IMR-90 (cell line): Measurements from ENCODE around the gene FOXO1. TPM values are rescaled to one million over a fixed set of nuclear protein-coding genes. Genes with fewer than 3 reads are reported as not detected.

ENCODE experiments used
- ATAC-seq: fragments of 200-7000 bp; cut with Tn5 transposase; 2 replicates; pipeline ENCODE4 v1.9.1; 2020; ENCODE audit warnings: low read depth, mild to moderate bottlenecking, moderate library complexity
- BruUV-seq: library from RNA; stranded (reverse); fragments of 400-500 nt; replicated peaks from 2 replicates; lab custom pipeline; 2021; lab: Mats Ljungman, UMichigan
- CTCF ChIA-PET: fragments of 300-600 bp; formaldehyde crosslinking; extraction: SDS; loops from one replicate; lab custom pipeline; 2021; ENCODE audit warnings: antibody characterized with exemption; lab: Yijun Ruan, JAX
- POLR2A ChIA-PET: fragments of 300-600 bp; sonication (Branson Sonifier 250); formaldehyde crosslinking; loops from one replicate; lab custom pipeline; 2022; ENCODE audit warnings: antibody characterized with exemption; ENCODE audit not compliant: unreplicated experiment; lab: Charles Lee
- DNase-seq: peaks from one replicate; pipeline ENCODE4 v3.0.0; 2013
- H2AFZ ChIP-seq: replicated peaks from 2 replicates; pipeline ENCODE3; 2013; ENCODE audit warnings: low read length, mild to moderate bottlenecking; ENCODE audit not compliant: poor library complexity
- H2AK5ac ChIP-seq: 2 replicates; pipeline ENCODE4 v1.6.1; 2013; ENCODE audit warnings: low read depth, low read length, inconsistent platforms
- H2AK9ac ChIP-seq: replicated peaks from 2 replicates; pipeline ENCODE3; 2013; ENCODE audit warnings: mild to moderate bottlenecking, low read depth, low read length, moderate library complexity; ENCODE audit not compliant: poor library complexity
- H2BK120ac ChIP-seq: 2 replicates; pipeline ENCODE4 v1.6.1; 2013; ENCODE audit warnings: low read depth, low read length, inconsistent platforms
- H2BK15ac ChIP-seq: 3 replicates; pipeline ENCODE4 v1.6.1; 2013; ENCODE audit warnings: low read depth, low read length, inconsistent platforms
- H2BK20ac ChIP-seq: 2 replicates; pipeline ENCODE4 v1.6.1; 2013; ENCODE audit warnings: low read depth, mild to moderate bottlenecking, inconsistent platforms, low read length, moderate library complexity
- H2BK5ac ChIP-seq: 2 replicates; pipeline ENCODE4 v1.6.1; 2013; ENCODE audit warnings: mild to moderate bottlenecking, low read depth, low read length, inconsistent platforms; ENCODE audit not compliant: poor library complexity, severe bottlenecking
- H3K14ac ChIP-seq: replicated peaks from 2 replicates; pipeline ENCODE4 v1.6.1; 2013; ENCODE audit warnings: low read depth, low read length, inconsistent platforms
- H3K18ac ChIP-seq: 2 replicates; pipeline ENCODE4 v1.6.1; 2013; ENCODE audit warnings: low read depth, low read length, control low read depth
- H3K23ac ChIP-seq: 2 replicates; pipeline ENCODE4 v1.6.1; 2013; ENCODE audit warnings: low read depth, low read length, inconsistent platforms
- H3K27ac ChIP-seq: 2 replicates; pipeline ENCODE4 v1.5.1; 2013; ENCODE audit warnings: mild to moderate bottlenecking, control low read depth, low read length; ENCODE audit not compliant: insufficient read depth
- H3K27me3 ChIP-seq: 2 replicates; pipeline ENCODE4 v1.6.1; 2013; ENCODE audit warnings: low read length; ENCODE audit not compliant: control insufficient read depth, insufficient read depth
- H3K36me3 ChIP-seq: 2 replicates; pipeline ENCODE4 v1.6.1; 2013; ENCODE audit warnings: low read length, mixed read lengths; ENCODE audit not compliant: control insufficient read depth, insufficient read depth
- H3K4ac ChIP-seq: 2 replicates; pipeline ENCODE4 v1.6.1; 2013; ENCODE audit warnings: low read depth, low read length, inconsistent platforms
- H3K4me1 ChIP-seq: 2 replicates; pipeline ENCODE4 v1.6.1; 2013; ENCODE audit warnings: low read length, mixed read lengths; ENCODE audit not compliant: control insufficient read depth, insufficient read depth
- H3K4me2 ChIP-seq: 2 replicates; pipeline ENCODE4 v1.6.1; 2013; ENCODE audit warnings: low read depth, mild to moderate bottlenecking, control low read depth, low read length, moderate library complexity
- H3K4me3 ChIP-seq: 2 replicates; pipeline ENCODE4 v1.5.1; 2013; ENCODE audit warnings: low read depth, mild to moderate bottlenecking, control low read depth, low read length, moderate library complexity; ENCODE audit not compliant: insufficient read depth
- H3K56ac ChIP-seq: 2 replicates; pipeline ENCODE4 v1.6.1; 2013; ENCODE audit warnings: low read length, inconsistent platforms; ENCODE audit not compliant: insufficient read depth; ENCODE audit errors: extremely low read depth
- H3K79me1 ChIP-seq, 2 experiments: 2 replicates each; pipeline ENCODE4 v1.6.1; 2013; ENCODE audit warnings: low read length in 2 of 2, inconsistent platforms in 1 of 2, low read depth in 1 of 2
- H3K9ac ChIP-seq: 2 replicates; pipeline ENCODE4 v1.6.1; 2013; ENCODE audit warnings: low read depth, low read length, control low read depth
- H3K9me1 ChIP-seq: 2 replicates; pipeline ENCODE4 v1.6.1; 2013; ENCODE audit warnings: low read length, inconsistent platforms; ENCODE audit not compliant: insufficient read depth
- H3K9me3 ChIP-seq: 2 replicates; pipeline ENCODE4 v1.6.1; 2013; ENCODE audit warnings: low read length; ENCODE audit not compliant: control insufficient read depth, insufficient read depth
- H4K20me1 ChIP-seq: 2 replicates; pipeline ENCODE4 v1.6.1; 2013; ENCODE audit warnings: low read length, inconsistent platforms; ENCODE audit not compliant: insufficient read depth
- H4K5ac ChIP-seq: 2 replicates; pipeline ENCODE4 v1.6.1; 2013; ENCODE audit warnings: mild to moderate bottlenecking, low read depth, low read length, control low read depth
- H4K8ac ChIP-seq, 2 experiments: 2 replicates each; pipeline ENCODE4 v1.6.1; 2013; ENCODE audit warnings: low read depth in 2 of 2, low read length in 2 of 2, control low read depth in 1 of 2, inconsistent platforms in 1 of 2
- H4K91ac ChIP-seq: 2 replicates; pipeline ENCODE4 v1.6.1; 2013; ENCODE audit warnings: low read depth, low read length, inconsistent platforms; ENCODE audit not compliant: insufficient read depth
- BHLHE40 ChIP-seq: fragments of 150-350 bp; IDR thresholded peaks from 2 replicates; pipeline ENCODE4 v1.6.1; 2016; ENCODE audit warnings: mild to moderate bottlenecking, low read depth, low read length
- CEBPB ChIP-seq: IDR thresholded peaks from 2 replicates; pipeline ENCODE4 v1.6.1; 2012; ENCODE audit warnings: low read depth, low read length, improper control_type of control experiment
- CHD1 ChIP-seq: IDR thresholded peaks from 2 replicates; pipeline ENCODE4 v1.6.1; 2012; ENCODE audit warnings: low read depth, low read length, improper control_type of control experiment
- FOS ChIP-seq: fragments of 150-350 bp; IDR thresholded peaks from 2 replicates; pipeline ENCODE4 v1.6.1; 2016; ENCODE audit warnings: low read depth, low read length
- MAFK ChIP-seq: IDR thresholded peaks from 2 replicates; pipeline ENCODE4 v1.6.1; 2012; ENCODE audit warnings: low read depth, low read length, improper control_type of control experiment
- MAZ ChIP-seq: IDR thresholded peaks from 2 replicates; pipeline ENCODE4 v1.6.1; 2012; ENCODE audit warnings: low read depth, mild to moderate bottlenecking, low read length, improper control_type of control experiment, moderate library complexity, borderline replicate concordance
- MXI1 ChIP-seq: IDR thresholded peaks from 2 replicates; pipeline ENCODE4 v1.6.1; 2012; ENCODE audit warnings: low read depth, mild to moderate bottlenecking, low read length, moderate library complexity, borderline replicate concordance
- NFE2L2 ChIP-seq: fragments of 150-350 bp; IDR thresholded peaks from 2 replicates; pipeline ENCODE4 v1.6.1; 2016; ENCODE audit warnings: low read depth, mild to moderate bottlenecking, low read length
- POLR2A ChIP-seq: IDR thresholded peaks from 2 replicates; pipeline ENCODE4 v1.6.1; 2012; ENCODE audit warnings: mild to moderate bottlenecking, low read depth, low read length
- RAD21 ChIP-seq: IDR thresholded peaks from 2 replicates; pipeline ENCODE4 v1.6.1; 2012; ENCODE audit warnings: low read length, improper control_type of control experiment
- RCOR1 ChIP-seq: IDR thresholded peaks from 2 replicates; pipeline ENCODE4 v1.6.1; 2012; ENCODE audit warnings: mild to moderate bottlenecking, low read length, improper control_type of control experiment; ENCODE audit not compliant: insufficient replicate concordance
- RFX5 ChIP-seq: IDR thresholded peaks from 2 replicates; pipeline ENCODE4 v1.8.0; 2012; ENCODE audit warnings: low read depth, mild to moderate bottlenecking, low read length, moderate library complexity
- SMC3 ChIP-seq: fragments of 150-350 bp; IDR thresholded peaks from 2 replicates; pipeline ENCODE4 v1.6.1; 2016; ENCODE audit warnings: low read depth, mild to moderate bottlenecking, antibody characterized with exemption, low read length, moderate library complexity
- WGBS, 2 experiments: methylation state at CpG; one replicate each; pipeline versions ENCODE4 v1.1.5 to v1.1.7; 2013; ENCODE audit warnings: missing lambda C conversion rate in 2 of 2; ENCODE audit not compliant: insufficient read length in 1 of 2; ENCODE audit errors: extremely low coverage in 2 of 2; 5-methylcytosine and 5-hydroxymethylcytosine counted together
- dilution Hi-C: fragments of 300-500 bp; cut with HindIII; formaldehyde crosslinking; loops from one replicate; pipeline ENCODE4 v1.14.3; 2018; ENCODE audit warnings: low sequenced_read_pairs; ENCODE audit not compliant: unreplicated experiment
- in situ Hi-C: fragments of 300-500 bp; cut with MboI; formaldehyde crosslinking; loops from 3 replicates; pipeline ENCODE4 v1.14.3; 2019; ENCODE audit warnings: low sequenced_read_pairs, inconsistent platforms, mixed read lengths
- intact Hi-C: fragments of 100-400 bp; cut with micrococcal nuclease; formaldehyde crosslinking; loops from 2 replicates; pipeline ENCODE4 v1.10.0; 2022
- polyA plus RNA-seq, 3 experiments: library from polyadenylated mRNA; depleted of rRNA; stranded (reverse); fragments of >200 nt; gene quantifications; 2 replicates each; pipeline ENCODE4 v1.2.3, GENCODE V29; 2012; ENCODE audit warnings: low replicate concordance in 1 of 3
- total RNA-seq: library from RNA; depleted of rRNA; stranded (reverse); fragments of >200 nt; gene quantifications from 2 replicates; pipeline ENCODE4 v1.2.3, GENCODE V29; 2012
- TF ChIP-seq, protein P1 (sequence below): fragments of 150-350 bp; IDR thresholded peaks from 2 replicates; pipeline ENCODE4 v1.6.1; 2017; ENCODE audit warnings: mild to moderate bottlenecking, antibody characterized with exemption, low read length, low read depth
- TF ChIP-seq, protein P2 (sequence below): fragments of 150-350 bp; IDR thresholded peaks from 2 replicates; pipeline ENCODE4 v1.6.1; 2016; ENCODE audit warnings: low read depth, mild to moderate bottlenecking, low read length, moderate library complexity, borderline replicate concordance
- TF ChIP-seq, protein P3 (sequence below): conservative IDR thresholded peaks from 2 replicates; pipeline ENCODE4 v1.5.1; 2012; ENCODE audit warnings: mild to moderate bottlenecking, low read depth, low read length, improper control_type of control experiment

Gene FOXO1
- total and polyA plus RNA-seq, 2 of the 4 experiments (the other 2 are of a cell fraction), result 0.12 to 0.18 TPM

DNA sequence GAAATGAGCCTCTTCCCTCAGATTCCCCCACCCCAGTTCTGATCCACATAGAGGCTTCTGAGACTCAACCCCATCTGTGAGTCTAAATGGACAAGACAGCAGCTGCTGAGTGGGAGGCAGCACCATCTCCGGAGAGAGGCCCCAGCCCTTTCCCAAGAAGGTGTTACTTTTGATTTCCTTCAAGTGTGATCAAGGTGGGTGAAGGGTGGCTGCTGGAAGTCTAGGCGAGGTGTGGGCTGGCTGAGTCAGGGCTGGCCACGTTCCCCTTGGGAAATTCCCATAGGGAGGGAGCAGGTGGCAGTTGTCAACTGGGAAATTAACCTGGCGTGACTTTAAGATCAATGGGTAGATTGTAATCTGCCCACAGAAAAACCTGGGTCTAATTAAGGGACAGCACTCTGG, 148.0 kb downstream of the FOXO1 start:
- ATAC-seq, result no peak

More for the DNA sequence above, 148.0 kb downstream of the FOXO1 start:
- Histone ChIP-seq H3K9ac (no peak overlapping the region), H4K5ac (no peak overlapping the region), H3K4me1 (no peaks in the 10 kb centered on the region), H3K56ac (no peak overlapping the region), H3K9me3 (no peaks in the 10 kb centered on the region), H3K9me1 (no peaks in the 10 kb centered on the region), H3K23ac (no peak overlapping the region), H3K18ac (no peak overlapping the region), H2AK9ac (no peak overlapping the region), H2BK120ac (no peak overlapping the region), H4K91ac (no peak overlapping the region), H4K8ac (no peak overlapping the region), H2AK5ac (no peak overlapping the region), H3K4me3 (no peak overlapping the region), H3K36me3 (no peaks in the 10 kb centered on the region), H3K14ac (no peak overlapping the region), H3K4ac (no peak overlapping the region), H2BK5ac (no peak overlapping the region), H2BK20ac (no peak overlapping the region), H3K27me3 (0 out of 2 replicates have a peak, but pooled peaks cover 1% of the 10 kb centered on the region), H3K4me2 (no peak overlapping the region), H2AFZ (no peak overlapping the region), H3K27ac (no peak overlapping the region), H4K20me1 (no peaks in the 10 kb centered on the region), H2BK15ac (no peak overlapping the region), H3K79me1 (no peaks in the 10 kb centered on the region)
- in situ Hi-C loops, result no loop called here
- WGBS, 2 experiments, result no CpG with 5 or more reads among the region's 4 CpGs
- no peak for DNase-seq
- POLR2A ChIA-PET, result no interaction called here
- CTCF ChIA-PET, result no interaction called here
- TF ChIP-seq MAZ (no peak), RAD21 (no peak), CHD1 (no peak), RFX5 (no peak), RCOR1 (no peak), POLR2A (no peak), BHLHE40 (no peak), MXI1 (no peak), MAFK (no peak), NFE2L2 (no peak), FOS (no peak), CEBPB (no peak), SMC3 (no peak)
- TF ChIP-seq, protein P1, sequence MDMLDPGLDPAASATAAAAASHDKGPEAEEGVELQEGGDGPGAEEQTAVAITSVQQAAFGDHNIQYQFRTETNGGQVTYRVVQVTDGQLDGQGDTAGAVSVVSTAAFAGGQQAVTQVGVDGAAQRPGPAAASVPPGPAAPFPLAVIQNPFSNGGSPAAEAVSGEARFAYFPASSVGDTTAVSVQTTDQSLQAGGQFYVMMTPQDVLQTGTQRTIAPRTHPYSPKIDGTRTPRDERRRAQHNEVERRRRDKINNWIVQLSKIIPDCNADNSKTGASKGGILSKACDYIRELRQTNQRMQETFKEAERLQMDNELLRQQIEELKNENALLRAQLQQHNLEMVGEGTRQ, result no peak
- TF ChIP-seq, protein P2, sequence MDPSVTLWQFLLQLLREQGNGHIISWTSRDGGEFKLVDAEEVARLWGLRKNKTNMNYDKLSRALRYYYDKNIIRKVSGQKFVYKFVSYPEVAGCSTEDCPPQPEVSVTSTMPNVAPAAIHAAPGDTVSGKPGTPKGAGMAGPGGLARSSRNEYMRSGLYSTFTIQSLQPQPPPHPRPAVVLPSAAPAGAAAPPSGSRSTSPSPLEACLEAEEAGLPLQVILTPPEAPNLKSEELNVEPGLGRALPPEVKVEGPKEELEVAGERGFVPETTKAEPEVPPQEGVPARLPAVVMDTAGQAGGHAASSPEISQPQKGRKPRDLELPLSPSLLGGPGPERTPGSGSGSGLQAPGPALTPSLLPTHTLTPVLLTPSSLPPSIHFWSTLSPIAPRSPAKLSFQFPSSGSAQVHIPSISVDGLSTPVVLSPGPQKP, result no peak
- TF ChIP-seq, protein P3, sequence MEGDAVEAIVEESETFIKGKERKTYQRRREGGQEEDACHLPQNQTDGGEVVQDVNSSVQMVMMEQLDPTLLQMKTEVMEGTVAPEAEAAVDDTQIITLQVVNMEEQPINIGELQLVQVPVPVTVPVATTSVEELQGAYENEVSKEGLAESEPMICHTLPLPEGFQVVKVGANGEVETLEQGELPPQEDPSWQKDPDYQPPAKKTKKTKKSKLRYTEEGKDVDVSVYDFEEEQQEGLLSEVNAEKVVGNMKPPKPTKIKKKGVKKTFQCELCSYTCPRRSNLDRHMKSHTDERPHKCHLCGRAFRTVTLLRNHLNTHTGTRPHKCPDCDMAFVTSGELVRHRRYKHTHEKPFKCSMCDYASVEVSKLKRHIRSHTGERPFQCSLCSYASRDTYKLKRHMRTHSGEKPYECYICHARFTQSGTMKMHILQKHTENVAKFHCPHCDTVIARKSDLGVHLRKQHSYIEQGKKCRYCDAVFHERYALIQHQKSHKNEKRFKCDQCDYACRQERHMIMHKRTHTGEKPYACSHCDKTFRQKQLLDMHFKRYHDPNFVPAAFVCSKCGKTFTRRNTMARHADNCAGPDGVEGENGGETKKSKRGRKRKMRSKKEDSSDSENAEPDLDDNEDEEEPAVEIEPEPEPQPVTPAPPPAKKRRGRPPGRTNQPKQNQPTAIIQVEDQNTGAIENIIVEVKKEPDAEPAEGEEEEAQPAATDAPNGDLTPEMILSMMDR, result no peak
- BruUV-seq, result no TSS peak
- intact Hi-C loops, result no loop called here
- dilution Hi-C loops, result no loop called here
